HG03469 (cell line): ENCODE results near the gene SAMD4A.
"Not testable (repeated sequence)": the region's sequence is repeated elsewhere in the genome, so short reads cannot be mapped to it uniquely, and the experiment has no call there.

Experiments used
- ATAC-seq: cut with Tn5 transposase; IDR thresholded peaks from one replicate; pipeline ENCODE4 v1.9.1; 2021; ENCODE audit warnings: mild to moderate bottlenecking, moderate library complexity, moderate number of reproducible peaks; ENCODE audit not compliant: unreplicated experiment

Gene SAMD4A

DNA sequence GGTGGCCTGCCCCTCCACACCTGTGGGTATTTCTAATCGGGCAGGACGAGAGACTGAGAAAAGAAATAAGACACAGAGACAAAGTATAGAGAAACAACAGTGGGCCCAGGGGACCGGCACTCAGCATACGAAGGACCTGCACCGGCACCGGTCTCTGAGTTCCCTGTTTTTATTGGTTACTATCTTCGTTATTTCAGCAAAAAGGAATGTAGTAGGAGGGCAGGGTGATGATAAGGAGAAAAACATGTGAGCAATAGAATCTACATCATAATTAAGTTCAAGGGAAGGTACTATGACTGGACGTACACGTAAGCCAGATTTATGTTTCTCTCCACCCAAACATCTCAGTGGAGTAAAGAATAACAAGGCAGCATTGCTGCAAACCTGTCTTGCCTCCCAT lies 185.7 kb downstream of the SAMD4A start:
- not testable (repeated sequence) for ATAC-seq

DNA sequence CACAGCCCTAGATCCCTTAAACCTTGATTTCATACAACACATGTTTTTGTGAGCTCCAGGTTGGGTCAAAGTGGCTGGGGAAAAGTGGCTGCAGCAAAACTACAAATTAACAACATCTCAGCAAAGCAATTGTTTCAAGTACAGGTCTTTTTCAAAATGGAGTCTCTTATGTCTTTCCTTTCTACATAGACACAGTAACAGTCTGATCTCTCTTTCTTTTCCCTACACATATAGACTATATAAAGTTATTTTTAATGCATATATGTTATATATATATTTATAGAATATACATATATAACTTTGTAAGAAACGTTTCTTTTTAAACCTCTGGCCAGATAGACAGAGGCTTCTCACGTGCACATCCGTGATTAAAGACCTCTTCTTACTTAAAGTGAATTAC lies 186.5 kb downstream of the SAMD4A start:
- ATAC-seq: not testable (repeated sequence)

DNA sequence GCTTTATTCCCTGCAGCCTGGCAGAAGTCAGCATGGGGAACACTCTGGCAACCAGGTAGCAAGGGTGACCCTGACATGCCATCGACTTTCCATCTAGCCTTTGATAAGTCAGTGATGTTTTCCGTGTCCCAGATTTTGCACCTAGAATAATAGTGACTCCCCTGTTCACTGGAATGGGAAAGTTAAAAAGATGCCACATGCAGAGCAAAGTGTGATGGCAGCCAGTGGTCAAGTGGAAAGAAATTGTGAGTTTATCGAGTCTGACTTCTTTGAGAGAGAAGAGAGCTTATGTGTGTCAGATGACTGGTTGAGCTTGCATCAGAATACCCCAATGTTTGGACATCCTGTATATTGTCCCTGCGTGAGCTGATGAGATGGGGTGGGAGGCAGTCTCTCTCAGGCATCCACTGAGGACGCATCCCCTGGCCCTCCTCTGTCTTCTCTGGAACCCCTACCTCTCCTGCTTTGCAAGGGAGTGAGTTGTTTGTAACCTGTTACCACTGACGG lies 187.2 kb downstream of the SAMD4A start:
- no peak for ATAC-seq

DNA sequence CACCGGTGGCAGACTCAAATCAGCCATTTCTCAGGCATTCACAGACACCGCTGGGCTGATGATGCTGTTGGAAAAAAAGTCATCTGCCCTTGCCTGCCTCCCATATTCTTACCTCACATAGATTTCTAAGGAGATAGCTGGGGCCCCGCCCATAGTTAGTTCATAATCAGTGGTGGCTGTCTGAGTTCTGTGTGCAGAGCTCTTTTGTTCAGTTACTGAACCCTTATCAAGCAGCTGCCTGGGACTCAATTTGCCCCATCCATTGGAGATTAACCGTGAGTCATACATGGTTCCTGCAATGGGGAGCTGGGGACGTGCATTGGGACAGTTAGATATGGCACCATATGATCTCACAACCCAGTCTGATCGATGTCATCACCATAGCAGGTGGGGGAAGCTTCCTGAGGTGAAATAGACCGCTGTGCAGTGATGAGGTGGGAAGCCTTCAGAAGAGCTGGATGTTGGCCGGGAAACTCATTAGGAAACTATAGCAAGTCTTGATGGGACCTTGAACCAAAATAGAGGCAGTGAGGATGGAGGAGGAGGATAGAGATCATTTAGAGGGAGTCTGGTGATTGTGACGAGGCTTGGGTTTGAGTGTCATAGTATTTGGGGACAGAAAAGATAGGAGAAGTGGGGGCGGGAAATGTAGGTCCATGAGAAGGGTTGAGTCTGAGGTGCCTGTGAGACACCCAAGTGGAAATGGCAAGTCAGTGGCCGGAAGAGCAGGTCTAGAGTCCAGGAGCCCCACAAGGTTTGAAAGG lies 187.9 kb downstream of the SAMD4A start:
- no peak for ATAC-seq

DNA sequence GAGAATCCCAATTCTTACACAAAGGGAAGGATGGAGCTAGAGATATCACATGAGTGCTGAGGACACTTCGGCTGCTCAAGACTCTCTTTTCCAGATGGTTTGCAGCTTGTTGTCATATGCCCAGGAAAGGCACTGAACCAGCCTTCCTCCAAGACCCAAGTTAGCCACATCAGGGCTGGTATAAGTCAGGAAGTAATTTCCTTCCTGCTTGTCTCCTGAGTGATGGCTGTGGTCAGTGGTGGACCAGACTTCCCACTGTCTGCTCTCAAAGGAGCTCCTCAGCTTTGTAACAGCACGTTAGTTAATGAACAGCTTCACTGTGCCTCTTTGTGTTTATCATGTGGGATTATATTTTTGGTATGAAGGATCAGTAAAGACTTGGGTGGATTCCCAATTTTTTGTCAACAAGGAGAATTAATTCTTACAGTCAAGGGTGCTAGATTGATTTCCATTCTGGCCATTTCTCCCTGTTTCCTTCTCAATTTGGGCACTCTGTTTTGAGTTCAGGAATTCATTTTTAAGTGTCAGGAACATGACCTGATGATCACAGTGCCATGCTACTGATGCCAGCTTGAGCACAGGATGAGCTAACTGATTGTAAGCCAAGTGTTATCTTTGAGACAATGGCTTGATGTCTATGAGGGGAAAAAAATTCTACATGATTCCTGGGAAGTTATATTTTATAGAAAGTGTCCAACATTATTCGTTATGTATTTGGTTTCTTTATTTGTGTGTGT lies 189.9 kb downstream of the SAMD4A start:
- no peak for ATAC-seq

DNA sequence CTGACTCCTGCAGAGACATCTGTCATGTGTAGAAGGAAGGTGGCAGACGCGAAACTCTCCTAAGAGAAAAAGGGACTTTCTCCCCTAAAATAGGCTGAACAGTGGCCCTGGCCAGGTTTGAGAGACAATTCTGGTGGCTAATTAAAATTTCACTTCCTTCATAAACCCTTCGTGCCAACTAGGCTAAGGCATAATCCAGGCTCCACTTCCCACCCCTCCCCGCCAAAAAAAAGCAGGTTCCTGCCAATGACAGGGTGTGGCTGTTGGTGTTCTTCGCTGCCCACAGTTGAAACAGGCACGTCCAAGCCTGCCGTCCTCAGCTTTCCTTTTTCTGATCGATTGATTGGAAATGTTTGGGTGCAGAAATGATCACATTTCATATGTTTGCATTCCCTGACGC lies 191.1 kb downstream of the SAMD4A start:
- no peak for ATAC-seq

DNA sequence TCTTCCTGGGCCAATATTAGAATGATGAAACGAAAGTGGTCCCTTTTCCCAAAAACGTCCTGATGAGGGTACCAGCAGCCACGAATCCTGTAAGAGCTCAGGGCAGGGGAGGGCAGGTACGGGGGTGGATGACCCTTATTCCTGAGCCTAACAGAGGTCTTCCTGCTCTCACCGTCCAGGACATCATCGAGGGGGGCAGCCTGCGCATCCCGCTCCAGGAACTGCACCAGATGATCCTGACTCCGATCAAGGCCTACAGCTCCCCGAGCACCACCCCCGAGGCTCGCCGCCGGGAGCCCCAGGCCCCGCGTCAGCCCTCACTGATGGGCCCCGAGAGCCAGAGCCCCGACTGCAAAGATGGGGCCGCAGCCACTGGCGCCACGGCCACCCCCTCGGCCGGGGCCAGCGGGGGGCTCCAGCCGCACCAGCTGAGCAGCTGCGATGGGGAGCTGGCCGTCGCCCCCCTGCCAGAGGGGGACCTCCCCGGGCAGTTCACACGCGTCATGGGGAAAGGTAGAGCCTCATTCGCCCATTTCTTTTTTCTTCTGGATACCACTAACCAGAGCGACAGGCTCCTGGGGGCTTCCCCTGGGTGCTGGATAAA lies 193.2 kb downstream of the SAMD4A start:
- ATAC-seq: no peak

DNA sequence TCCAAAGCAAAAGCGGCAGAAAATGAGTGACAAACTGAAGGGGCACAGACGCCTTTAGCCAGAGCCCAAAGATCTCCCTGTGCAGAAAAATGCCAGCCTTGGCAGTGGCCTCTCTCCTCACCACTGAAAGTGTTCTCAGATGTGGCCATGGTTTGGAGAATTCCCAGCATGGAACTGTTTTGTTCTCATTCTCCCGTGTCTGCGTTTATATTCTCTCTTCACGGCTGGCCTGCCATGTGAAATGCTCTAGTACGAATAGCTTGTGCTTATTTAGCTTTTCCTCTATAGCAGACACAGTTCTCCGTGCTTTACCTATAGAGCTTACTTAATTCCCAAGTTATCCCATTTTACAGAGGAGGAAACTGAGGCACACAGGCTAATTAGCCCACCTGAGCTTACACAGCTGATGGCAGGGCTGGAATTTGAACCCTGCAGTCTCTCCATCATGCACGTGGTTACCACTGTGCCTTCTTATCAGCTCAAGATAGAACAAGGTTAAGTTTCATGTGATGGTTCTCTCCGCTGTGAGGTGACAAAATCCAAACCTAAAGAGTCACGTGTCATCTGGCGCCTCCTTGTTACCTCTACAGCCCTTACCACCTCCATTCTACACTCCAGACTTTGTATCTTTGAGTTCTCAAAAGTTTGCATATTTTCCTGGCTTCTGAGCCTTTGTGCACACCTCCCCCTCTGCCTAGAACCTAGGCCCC lies 194.1 kb downstream of the SAMD4A start:
- ATAC-seq: no peak

DNA sequence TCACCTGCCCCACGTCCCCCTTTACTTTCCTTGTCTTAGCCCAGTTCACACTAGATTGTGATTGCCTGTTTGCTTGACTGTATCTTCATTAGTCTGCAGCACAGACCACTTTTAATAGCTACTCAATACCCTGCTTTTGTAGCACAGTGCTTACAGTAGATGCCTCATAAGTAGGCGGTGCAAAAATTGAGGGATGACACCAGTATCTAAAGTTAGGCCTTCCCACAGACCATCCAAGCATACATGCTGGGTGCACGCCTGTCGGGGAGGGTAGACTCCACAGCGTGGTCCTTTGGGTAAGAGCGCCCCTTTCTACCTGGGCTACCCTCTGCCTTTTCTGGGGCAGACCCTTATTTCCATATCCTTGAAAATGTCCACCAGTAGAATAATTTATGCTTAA lies 194.9 kb downstream of the SAMD4A start:
- ATAC-seq: no peak

DNA sequence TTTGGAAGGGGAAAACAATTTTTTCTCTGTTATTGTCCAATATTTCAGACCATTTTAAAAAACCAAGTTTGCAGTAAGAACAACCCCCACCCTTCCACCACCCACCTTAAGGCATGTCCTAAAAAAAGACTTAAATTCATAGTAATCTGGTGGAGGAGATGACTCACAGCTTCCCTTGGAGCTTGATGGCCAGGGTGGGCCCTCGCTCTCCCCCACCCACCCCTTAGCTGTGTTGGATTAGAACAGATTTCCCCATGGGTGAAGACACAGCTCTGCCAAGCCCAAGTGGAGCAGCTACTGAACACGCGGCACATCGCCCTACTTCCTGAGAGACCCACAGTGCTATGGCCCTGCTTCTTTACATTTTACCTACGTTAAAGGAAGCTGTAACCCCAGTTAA lies 195.4 kb downstream of the SAMD4A start:
- ATAC-seq: no peak

DNA sequence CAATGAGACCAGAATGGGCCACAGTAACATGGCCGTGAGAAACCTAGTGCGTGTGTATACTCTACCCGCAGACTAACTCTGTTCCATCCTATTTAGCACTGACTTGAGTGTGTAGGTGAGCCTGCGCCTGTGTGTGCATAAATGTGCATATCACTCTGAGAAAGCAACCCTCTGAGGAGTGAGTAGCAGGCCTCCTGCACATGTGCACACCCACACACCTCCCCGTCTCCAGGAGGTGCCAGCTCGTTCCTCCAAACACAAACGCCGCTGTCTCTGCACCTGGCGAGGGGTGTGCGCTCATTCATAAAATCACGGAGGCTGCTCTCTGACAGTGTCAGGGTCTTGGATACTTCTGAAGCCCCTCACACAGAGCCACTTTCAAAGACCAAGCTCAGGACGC lies 196.8 kb downstream of the SAMD4A start:
- ATAC-seq: no peak

DNA sequence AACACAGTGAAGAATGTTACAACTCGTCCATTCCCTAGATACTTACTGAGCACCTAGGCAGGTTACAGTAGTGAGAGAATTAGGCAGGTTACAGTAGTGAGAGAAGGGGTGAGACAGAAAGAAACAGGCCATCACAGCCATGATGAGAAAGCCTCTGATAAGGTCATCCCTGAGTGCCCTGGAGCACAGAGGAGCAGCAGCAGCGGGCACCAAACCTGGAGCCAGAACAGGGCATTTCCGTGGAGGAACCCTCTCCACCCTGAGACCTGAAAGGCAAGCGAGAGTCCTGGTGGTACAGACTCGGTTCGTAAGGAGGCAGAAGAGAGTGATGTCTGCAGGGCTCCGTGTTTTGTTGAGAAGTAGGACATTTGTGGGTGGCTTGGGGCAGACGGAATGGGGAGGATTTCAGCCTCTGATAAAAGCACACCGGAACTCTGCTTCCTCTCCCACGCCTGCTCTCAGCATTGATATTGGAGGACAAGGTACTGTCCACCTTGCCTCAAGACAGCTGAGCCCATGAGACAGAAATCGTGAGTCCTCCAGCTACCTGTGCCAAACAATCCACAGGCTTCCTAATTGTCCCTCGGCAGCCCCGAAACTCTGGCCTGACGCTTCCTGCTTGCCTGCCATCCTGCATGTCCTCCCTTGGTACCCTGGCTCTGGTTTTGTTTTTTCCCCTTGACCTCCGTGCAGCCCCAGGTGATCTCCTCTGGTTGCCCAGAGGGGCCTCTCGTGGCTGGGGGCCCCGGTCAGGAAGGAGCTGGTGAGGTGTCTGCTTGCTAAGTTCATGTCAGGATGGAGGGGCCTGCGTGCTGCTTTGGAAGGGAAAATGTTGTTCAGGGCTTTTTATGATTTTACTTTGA lies 199.6 kb downstream of the SAMD4A start:
- ATAC-seq: no peak

DNA sequence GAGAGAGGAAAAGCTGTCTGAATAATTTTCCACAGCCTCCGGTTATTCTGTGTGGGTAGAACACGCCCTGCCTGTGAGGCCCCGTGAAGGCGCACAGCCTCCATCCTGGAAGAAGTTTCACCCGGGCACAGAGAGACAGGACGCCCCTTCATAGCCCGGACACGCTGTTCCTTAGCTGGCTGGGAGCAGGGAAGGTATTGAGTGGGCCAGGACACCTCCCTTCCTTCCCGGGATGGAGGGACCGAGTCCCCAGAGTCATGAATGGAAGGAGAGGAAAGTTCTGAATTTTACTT lies 200.2 kb downstream of the SAMD4A start:
- ATAC-seq: no peak

DNA sequence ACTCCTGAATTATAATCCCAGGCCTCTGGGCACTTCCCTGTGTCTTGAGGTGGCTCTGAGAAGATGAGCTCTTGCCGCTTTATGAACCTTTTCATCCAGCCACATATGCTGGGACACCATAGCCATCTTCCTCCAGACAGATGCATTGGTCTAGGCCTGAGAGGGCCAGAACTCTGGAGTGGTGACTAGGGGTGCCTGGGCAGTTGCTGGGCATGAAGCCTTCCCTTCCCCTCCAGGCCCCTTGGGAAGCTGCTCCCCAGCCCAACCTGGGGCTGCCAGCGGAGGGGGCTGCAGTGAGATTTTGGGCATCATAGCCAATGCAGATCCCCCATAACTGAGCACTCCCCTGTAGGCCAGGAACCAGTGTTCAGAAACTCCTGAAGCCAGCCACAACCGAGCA lies 200.5 kb downstream of the SAMD4A start:
- ATAC-seq: no peak

DNA sequence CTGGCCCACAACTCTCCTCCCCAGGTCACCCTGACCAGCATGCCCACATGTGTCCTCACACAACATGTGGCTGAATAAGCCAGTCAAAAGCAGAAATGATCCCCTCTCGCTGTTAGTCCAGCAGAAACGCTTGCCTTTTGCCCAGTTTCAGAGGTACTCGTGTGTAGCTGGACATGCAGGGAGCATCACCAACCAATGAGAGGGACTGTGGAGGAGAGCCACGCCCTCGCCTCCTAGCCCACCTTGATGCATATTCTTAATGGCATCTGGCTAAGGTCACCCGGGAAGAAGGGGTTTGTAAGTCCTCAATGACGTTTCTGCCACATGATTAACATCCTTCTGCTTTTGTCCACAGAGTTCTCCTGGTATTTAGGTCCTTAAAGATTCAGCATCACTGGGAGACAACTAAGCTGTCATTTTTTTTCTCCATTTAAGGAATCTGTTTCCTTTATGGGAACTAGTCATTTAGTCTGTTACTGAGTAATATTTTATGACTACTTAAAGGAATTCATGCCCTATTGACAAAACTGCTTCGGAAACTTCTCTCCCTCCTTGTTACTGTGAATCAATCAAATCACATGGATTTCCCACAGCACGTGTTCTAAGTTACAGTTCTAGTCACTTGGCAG lies 201.7 kb downstream of the SAMD4A start:
- ATAC-seq: no peak

DNA sequence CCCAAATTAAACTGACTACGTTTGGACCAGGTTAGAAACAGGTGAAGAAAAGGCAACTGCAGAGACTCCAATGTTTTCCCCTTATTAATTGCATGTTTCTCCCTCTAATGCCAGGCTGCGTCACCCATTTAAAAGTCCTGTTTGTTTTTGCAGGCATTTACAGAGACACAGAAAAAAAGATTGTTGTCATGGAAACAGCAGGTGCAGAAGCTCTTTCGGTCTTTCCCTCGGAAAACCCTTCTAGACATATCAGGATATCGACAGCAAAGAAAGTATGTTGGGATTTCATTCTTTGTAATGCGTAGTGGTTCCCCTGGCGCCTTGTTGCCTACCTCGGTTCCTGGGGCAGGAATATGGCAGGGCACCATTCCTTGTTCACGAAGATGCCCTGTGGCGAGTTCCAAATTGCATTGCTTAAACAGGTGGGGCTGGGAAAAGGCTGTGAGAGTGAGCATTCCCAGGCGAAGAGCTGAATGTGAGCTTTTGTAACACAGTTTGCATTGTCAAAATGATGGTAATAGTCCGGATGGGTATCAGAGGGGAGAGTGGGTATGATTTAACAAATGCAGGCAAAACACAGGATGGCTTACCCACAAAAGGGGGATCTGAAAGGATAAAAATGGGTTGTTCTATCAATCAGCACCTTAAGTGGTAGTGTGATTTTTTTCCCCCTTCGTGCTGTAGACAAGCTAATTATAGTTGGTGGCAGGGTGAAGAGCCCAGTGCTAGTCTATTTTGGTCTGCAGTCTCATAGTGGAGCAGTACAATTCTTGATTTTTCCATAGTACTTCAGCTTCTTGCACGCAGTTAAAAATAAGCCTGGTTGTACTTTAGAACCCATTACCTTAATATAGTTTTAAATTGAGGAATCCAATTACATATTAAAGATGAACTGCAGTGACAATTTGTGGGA lies 203.3 kb downstream of the SAMD4A start:
- ATAC-seq: no peak

DNA sequence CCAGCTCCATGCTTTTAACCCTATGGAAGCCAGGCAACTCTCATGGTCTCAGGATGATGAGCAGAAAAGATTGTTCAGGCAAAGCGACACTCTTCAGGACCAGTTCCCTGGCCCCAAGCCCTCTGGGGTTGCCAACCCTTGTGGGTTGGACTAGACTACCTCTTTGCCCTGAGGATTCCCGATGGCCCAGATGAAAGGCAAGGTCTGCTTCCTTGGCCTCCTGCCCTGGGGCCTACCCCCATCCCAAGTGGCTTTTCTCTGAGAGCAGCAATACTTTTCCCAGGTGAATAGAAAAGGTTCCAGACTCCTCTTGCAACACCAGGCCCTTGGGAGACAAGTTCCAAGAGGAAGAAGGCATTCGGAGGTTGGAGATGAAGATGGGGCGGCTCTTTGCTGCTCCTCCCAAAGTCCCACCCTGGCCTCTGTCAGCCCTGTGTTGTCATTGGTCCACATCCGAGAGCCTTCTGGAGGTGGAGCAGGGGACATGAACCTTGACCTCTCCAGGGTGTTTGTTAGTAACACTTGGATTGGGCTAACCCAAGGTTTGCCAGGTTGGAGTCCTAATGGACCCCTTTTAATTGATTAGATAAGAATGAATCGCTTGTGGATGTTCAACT lies 204.6 kb downstream of the SAMD4A start:
- no peak for ATAC-seq

DNA sequence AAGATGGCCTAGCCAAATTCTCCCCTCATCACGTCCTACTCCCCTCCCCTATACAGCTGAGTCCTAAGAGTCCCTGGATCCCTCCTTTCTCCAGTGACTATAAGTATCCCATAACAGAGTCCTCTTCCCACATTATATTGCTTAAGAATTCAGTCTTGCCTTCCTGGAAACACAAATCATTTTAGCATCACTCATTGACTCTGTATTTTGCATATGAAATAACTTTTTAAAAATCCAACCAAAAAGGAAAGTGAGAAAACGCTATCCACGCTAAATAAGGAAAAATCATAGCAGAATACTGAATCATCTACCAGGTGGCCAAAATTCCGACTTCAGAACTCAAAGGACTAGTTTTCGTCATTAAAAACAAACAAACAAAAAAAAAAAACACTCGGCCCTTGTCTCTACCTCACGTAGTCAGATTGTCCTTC lies 205.5 kb downstream of the SAMD4A start:
- no peak for ATAC-seq
